HT-29 (cell line): ENCODE data around the gene APOB. TPM values are rescaled to one million over a fixed set of nuclear protein-coding genes. Genes with fewer than 3 reads are reported as not detected.
"Not testable (repeated sequence)": the region's sequence is repeated elsewhere in the genome, so short reads cannot be mapped to it uniquely, and the experiment has no call there.

Experiments used
- DNase-seq: peaks from one replicate; pipeline ENCODE4 v3.0.0-alpha.2; 2015; ENCODE audit warnings: low spot score
- total RNA-seq: library from RNA; depleted of rRNA; stranded (reverse); fragments of >200 nt; shearing (Covaris generic); gene quantifications from 2 replicates; pipeline ENCODE4 v1.2.3, GENCODE V29; 2014

Gene APOB
- total RNA-seq, 1 experiment from 2014 or later = not detected

DNA sequence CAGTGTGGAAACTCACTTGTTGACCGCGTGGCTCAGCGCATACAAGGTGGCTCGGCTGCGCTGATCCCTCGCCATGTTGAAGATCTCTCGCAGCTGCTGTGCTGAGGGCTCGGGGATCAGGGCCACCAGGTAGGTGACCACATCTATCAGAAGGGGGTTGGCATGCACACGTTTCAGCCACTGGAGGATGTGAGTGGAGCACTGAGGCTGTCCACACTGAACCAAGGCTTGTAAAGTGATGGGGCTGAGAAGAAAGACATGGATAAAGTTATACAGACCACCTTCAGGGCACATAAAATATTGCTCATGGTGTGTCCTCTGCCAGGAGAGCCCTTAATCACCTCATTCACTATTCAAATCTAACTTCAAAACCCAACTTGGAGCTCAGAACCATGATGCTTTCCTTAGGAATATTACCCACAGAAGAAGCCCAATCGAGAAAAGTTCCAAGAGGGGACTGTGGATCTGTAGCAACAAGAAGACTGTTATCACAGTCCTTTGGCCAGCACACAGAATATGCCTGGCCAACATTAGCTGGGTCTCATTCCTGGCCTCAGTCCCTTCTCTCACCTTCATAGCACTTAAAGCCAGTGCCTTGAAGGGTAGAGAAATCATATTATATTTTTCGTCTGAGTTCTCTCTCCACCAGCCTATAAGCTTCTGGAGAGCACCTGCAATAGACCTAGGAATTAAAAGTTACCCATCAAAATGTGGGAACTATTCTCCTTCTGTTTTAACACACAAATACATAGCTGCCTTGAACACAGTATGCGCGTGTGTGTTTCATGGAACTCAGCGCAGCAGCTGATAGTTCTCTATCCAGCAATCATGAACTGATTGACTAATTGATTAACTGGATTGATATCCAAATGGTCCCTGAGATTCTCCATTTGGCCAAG lies 11.3 kb downstream of the APOB start:
- DNase-seq = no peak

DNA sequence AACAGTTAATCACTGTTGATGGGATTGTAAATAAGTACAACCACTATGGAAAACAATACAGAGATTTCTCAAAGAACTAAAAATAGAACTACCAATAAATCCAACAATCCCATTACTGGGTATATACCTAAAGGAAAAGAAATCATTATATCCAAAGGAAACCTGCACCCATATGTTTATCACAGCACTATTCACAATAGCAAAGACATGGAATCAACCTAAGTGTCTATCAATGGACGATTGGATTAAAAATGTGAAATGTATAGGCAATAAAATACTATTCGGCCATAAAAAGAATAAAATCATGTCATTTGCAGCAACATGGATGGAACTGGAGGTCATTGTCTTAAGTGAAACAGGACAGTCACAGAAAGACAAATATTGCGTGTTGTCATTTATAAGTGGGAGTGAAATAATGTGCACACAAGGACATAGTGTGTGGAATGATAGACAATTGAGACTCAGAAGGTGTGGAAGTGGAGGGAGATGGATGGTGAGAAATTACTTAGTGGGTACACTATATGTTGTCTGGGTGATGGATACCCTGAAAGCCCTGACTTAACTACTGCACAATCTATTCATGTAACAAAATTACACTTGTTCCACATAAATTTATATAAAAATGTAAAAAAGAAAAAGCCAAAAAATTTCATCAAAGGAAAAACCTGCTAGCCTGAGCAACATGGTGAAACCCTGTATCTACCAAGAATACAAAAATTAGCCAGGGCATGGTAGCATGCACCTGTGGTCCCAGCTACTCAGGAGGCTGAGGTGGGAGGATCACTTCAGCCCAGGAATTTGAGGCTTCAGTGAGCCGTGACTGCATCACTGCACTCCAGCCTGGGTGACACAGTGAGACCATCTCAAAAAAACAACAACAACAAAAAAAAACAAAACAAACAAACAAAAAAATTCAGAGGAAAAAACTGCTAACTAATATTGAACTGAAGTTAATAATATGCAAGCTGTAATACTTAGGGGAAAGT lies 12.6 kb downstream of the APOB start:
- DNase-seq = no peak

DNA sequence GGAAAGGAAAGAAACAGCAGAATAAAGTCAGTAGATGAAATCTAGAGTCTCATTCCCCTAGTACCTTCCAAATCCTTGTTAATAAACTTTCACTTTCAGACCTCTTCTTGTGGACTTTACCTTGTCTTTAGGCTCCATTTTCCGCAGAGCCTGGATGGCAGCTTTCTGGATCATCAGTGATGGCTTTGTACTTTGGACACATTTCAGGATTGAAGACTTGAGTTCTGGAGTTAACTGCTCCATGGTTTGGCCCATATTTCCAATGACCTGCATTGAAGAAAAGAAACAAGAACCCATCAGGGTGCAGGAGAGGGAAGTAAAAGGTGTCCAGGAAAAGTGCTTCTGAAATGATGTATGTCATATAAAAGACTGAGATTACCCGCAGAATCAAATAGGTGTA lies 14.4 kb downstream of the APOB start:
- DNase-seq = no peak

DNA sequence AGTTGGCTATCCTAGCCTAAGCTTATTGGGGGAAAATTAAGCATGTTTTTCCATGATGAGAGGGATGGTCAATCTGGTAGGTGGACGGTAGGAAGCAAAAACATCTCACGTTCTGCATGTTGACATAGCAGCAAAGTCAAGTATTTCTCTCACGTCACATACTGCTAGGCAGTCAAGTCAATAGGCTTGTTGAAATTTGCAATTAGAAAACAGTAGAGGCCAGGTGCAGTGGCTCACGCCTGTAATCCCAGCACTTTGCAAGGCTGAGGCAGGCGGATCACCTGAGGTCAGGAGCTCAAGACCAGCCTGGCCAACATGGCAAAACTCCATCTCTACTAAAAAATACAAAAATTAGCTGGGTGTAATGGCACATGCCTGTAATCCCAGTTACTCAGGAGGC lies 14.9 kb downstream of the APOB start:
- not testable (repeated sequence) for DNase-seq

DNA sequence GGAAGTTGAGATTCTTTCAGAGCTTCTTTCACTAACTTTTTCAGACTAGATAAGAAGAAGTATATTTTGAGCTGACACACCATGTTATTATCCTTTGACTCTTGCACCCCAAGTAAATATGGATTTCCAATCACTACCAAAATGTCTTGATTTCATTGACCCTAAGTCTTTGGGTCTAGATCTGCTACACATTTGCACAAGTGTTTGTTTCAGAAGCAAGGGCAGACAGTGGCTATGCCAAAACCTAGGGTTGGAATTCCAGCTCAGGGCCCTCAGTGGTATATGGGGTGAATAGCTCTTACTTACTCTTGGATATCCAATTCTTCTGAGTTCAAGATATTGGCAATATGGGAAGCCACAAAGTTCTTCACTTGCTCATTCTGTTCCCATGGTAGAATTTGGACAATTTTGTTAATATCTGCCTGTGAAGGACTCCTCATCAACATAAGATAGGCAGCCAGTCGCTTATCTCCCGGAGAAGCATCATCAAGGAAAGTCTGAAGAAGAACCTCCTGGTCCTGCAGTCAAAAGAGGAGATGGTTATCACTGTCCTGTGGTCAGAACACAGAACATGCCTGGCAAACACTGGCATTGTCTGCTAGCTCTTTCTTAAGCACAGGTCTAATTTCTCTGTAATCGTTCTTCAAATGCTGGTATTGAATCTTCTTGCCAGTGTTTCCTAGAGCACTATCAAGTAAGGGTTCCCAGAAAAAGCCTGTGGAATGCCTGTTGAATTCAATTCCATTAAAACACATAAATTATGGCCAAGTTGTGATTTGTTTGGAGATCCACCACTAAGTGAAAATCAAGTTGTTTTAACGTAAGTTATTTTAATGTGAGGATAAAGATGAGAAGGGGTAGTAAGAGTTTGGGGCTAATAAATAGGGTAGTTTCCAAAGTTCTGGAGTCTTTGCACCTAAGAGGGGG lies 15.6 kb downstream of the APOB start:
- no peak for DNase-seq

DNA sequence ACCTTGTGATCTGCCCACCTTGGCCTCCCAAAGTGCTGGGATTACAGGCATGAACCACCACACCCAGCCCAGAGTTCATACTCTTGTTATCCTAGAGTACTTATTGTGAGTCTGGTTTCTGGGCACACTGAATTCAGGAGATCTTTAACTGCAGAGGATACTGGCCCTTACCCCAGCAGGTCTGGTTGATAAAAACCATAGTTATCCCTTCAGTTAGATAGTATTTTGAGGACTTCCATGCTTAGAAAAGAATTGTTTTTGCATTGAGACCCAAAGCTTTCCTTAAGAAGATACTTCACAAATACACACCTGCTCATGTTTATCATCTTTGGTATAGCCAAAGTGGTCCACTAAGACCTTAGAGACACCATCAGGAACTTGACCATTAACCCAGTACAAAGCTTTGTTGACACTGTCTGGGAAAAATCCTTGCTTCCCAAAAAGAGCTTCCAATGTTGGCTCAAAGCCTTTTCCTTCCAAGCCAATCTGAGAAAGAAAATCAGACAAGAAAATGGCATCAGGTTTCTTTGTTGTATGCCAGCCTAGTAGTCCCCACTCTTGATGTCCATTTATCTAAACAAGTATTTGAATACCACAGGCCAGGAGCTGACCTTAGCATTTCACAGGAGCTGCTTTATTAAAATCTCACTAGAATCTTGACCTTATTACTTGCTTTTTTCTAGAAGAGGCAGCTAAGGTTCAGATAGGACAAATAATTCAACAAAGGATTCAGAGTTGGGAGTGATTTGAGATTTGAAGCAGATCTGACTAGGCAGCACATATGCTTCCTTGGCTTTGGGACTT lies 17.2 kb downstream of the APOB start:
- DNase-seq = no peak

DNA sequence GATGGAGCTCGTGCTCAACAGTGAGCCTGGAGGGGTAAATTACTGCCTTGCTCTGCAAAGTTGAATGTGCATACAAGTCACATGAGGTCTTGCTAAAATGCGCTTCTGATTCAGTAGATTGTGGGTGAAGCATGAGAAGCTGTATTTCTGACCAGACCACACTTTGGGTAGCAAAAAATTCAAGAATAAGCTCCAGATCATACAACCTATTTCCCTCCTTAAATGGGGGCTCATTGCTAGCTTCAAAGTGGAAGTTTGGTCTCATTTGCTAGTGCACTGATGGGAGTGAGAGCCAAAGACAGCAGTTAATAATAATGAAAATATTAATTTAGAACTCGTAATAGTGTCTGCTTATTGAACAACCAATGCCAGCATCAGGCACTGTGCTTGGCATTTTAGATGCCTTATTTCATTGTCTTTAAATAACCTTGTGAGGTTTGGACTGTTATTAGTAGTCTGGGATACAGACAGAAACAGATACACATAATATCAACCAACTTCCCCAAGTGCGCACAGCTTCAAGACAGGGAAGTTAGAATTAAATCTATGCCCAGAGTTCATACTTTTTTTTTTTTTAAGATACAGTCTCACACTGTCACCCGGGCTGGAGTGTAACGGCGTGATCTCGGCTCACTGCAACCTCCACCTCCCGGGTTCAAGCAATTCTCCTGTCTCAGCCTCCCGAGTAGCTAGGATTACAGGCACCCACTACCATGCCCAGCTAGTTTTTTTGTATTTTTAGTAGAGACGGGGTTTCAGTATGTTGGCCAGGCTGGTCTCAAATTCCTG lies 18.0 kb downstream of the APOB start:
- no peak for DNase-seq

DNA sequence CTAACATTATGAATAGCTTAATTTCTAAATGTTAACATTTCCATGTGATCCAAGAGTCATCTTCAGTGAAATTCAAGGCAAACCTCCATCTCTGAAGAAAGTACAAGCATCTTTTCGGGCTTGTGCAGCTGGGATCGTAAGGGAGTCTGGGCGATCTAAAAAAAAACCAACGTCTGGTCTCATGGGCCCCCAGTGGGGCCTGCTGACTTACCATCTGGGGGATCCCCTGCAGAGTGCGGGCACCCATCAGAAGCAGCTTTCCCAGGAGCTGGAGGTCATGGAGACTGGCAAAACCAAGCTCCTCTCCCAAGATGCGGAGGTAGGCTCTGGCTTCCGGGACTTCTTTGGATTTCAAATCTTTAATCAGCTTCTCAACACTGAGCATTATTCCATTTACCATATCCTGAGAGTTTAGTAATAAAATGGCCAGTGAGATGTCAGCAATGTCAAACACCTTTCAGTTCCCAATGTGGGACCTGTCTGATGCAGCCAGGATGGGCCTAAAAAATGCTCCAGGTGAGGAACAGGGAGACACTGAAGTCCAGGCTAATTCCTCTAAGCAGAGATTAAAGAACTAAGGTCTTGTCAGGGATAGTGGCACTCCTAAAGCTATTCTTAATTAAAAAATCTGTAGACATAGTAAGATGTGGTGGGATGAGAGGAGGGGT lies 19.0 kb downstream of the APOB start:
- DNase-seq = no peak

DNA sequence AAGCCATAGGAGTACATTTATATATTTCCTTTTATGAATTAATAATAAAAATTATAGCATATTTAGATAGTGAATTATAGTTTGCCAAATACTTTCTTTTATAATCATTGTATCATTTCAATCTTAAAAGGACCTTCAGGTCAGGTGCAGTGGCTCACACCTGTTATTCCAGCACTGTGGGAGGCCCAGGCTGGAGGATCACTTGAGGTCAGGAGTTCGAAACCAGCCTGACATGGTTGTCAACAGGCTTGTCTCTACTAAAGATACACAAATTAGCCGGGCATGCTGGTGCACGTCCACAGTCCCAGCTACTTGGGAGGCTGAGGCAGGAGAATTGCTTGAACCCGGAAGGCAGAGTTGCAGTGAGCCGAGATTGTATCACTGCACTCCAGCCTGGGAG lies 19.7 kb downstream of the APOB start:
- no peak for DNase-seq

DNA sequence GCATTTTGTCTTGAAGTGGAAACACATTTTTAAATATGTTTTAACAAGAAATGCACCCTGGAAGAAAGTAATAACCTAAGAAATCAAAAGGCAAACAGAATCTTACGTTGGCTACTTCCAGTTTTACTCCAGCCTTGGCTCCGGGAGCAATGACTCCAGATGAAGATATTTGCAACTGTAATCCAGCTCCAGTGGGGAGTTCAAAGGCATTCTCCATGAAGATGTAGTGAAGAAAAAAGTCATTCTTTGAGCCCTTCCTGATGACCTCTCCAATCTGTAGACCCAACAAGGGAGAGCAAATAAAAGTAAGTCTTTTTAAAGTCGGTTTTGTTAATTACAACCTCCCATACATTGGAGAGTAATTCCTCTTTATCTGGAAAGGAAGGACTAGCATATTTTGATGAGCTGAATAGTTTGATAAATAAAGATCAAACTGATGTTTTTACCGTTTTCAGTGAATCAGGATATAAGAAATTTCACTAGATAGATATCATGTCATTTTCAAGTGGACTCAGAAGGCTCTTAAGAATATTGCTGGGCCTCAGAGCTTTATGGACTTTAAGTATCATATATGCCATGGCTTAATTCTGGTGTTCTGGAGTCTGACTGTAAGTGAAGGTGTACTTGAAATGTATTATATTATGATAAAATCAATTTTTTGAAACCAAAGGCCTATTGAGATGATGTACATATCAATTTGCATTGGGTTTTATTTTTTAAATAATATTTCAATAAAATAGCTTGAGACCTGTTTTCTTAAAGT lies 20.3 kb downstream of the APOB start:
- DNase-seq = no peak

DNA sequence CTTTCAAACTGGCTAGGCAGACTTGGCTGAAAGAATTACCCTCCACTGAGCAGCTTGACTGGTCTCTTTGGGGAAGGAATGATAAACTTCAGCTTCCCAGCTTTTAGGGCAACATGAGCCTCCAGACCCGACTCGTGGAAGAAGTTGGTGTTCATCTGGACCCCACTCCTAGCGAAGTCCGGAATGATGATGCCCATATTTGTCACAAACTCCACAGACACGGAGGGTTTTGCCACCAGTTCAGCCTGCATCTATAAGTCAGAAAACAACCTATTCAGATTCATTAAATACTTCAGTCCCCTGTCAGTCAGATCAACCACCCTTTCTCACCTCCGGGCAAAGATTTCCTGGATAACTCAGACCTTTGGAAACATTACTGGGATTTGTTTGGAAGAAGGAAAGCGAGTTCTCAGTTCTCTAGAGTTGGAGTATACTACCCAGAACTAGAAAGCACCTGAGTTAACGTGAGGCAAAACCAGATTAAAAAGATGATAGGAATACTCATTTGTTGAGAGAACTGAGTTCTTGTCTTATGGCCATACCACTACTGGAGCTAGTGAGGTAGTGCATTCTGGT lies 21.0 kb downstream of the APOB start:
- no peak for DNase-seq

DNA sequence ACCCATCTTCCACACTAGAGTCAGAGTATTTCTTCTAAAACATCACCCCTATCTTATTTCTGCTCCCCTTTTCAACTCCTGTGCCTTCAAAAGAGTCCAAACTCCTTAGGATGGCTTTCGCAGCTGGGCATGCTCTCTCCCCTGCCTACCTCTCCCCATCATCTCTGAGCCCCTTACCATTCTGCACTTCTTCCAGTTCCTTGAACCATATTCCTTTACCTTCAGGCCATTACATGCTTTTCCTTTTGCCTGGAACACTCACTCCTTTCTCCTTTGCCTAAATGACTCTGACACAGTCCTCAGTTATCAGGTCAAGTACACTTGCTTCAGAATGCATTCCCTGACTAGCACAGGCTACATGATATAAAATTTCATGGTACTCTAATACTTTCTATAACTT lies 22.4 kb downstream of the APOB start:
- no peak for DNase-seq

DNA sequence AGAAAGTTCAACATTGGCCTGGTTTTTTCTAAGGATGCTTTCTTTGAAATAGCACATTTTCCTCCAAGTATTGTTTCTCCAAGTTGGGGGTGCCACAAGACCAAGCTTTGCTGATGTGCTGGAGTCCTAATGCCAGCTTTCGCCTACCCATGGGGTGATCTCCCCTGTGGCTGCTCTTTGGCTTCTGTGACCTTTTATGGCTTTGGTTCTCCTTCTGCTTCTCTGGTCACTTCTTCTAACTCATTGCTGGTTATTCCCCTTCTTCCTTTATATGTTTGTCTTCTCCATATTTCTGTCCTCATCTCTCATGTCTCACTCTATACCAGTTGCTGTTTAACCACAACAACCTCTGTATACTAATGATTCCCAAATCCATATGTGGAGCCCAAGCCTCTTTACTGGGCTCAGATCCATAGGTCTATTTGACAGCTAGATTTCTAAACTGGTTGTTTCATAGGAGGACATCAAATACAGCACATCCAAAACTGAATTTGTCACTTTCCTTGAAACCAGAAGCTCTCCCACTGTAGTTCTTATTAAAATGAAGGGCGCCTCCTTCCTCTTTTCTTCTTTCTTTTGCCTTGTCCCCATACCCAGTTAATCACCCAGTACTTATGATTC lies 23.1 kb downstream of the APOB start:
- DNase-seq = no peak

DNA sequence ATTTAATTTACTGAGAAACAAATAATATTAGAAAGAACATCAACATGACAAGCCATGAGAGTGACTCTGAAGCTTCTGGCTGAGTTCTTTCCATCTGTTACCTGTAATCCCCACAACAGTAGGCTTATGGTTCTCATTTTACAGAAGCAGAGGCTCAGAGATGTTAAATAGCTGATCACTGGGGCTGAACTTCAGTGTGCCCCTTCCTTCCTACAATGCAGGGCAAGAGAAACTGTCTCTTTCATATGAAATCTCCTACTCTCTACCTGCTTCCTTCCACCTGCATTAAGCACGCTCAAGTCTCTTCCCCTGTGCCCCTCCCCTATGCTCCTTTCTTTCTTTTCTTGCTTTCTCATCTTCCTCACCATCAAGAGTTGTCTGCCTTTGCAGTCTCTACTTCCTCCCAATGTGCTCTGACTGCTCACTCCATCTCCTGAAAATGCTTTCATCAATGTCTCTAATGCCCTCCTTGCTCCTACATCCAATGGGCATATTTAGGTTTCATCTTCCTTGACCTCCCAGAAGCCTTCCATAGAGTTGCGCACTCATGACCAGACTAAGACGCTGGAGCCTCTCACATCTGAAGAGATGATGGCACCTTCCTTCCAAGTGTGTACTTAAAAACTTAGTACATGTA lies 23.7 kb downstream of the APOB start:
- no peak for DNase-seq

DNA sequence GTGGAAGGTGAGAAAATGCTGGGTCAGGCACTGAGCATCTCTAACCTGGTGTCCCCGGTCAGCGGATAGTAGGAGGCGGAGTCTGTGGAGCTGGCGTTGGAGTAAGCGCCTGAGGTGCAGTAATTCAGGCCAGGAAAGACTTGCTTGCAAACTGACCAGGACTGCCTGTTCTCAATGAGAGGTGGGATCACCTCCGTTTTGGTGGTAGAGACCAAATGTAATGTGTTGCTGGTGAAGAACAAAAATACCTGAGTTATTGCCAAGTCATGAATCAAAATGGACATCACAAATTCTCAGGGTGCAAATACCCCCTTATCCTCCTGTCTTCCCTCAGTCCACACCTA lies 24.2 kb downstream of the APOB start:
- no peak for DNase-seq

DNA sequence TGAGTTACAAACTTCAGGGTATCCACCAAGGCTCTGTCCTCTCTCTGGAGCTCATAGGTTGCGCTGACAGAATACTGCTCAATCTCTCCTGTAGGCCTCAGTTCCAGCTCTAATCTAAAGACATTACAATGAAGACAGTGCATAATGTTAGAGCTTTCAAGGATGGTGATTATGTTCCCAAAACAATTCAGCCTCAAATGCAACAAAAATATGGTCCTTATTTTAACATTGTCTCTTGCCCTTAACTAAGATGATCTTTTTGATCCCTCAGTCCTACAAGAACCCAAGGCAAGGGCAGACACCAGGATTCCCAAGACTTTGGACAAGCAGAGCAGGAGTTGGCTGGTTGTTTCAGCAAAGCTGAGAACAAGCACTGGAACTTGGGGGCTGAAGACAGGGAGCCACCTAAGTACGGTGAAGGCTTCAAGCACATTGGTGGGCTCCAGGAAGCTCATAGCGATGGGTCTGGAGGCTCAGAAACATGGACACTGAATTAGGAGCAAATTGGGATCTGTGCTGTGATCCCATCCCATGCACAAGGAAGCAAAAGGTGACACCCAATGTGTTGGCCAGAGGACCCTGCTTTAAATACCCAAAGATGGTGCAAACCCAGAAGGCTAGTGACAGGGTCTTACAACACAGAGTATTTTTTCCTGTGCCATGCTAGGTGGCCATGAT lies 24.7 kb downstream of the APOB start:
- no peak for DNase-seq

DNA sequence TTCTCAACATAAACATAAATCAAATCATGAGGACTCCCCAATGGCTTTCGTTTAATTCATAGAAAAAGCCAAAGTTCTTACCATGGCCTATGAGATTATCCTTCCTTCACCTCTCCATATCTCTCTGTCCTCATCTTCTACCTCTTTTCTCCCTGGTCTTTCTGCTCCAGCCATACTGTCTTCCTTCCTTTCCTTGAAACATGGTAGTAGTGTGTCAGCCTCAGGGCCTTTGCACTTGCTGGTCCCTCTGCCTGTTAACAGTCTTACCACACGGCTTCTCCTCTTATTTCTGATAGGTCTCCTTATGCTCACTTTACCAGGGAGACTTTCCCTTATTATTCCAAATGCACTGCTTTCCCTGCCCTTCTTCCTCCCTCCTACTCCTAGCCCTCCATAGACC lies 25.6 kb downstream of the APOB start:
- no peak for DNase-seq
